Neural progenitor cell (in vitro differentiated cells): Measurements from ENCODE around the gene FAM25A.

ENCODE experiments used
- EZH2 ChIP-seq: fragments of 200-600 bp; sonication (generic); IDR thresholded peaks from 2 replicates; pipeline ENCODE4 v1.6.1; 2017; ENCODE audit warnings: antibody characterized with exemption, mild to moderate bottlenecking, moderate library complexity
- TF ChIP-seq, protein P1 (sequence below): fragments of 200-600 bp; sonication (generic); IDR thresholded peaks from 2 replicates; pipeline ENCODE4 v1.5.1; 2017; ENCODE audit warnings: antibody characterized with exemption, mild to moderate bottlenecking

DNA sequence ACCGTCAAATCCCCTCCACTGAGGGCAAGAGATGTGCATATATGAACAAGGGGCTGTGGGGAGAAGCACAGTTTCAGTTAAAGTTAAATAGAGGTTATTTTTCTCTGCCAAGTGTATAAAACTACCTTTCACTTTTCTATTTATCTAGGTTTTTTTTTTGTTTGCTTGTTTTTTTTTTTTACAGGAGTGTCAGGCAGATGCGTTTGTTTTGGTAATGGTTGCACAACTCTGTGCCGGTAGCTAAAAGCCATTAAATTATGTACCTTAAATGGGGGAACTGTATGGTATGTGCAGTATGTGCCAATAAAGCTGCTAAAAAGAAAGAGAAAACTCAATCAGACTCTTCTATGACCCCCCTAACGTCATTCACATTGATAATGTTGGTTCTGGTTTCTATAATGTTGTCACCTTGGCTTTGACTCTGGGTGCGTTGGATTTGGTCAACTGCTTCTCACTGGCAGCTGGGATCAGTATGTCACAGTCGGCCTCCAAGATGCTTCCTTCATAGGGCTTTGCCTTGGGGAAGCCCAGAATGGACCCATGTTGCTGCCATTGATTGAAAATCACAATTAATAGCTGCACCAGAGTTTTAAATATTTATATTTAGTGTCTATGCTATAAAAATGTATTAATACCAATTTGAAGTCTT is 40.3 kb downstream of the FAM25A start:
- TF ChIP-seq, protein P1, sequence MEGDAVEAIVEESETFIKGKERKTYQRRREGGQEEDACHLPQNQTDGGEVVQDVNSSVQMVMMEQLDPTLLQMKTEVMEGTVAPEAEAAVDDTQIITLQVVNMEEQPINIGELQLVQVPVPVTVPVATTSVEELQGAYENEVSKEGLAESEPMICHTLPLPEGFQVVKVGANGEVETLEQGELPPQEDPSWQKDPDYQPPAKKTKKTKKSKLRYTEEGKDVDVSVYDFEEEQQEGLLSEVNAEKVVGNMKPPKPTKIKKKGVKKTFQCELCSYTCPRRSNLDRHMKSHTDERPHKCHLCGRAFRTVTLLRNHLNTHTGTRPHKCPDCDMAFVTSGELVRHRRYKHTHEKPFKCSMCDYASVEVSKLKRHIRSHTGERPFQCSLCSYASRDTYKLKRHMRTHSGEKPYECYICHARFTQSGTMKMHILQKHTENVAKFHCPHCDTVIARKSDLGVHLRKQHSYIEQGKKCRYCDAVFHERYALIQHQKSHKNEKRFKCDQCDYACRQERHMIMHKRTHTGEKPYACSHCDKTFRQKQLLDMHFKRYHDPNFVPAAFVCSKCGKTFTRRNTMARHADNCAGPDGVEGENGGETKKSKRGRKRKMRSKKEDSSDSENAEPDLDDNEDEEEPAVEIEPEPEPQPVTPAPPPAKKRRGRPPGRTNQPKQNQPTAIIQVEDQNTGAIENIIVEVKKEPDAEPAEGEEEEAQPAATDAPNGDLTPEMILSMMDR = no peak
- TF ChIP-seq EZH2 = no peak
